AG10803 (cell line): Measurements from ENCODE around the gene SCAMP1.

ENCODE experiments used
- DNase-seq: peaks from one replicate; pipeline ENCODE4 v3.0.0; 2010; ENCODE audit warnings: low read depth
- H3K4me3 ChIP-seq: 2 replicates; pipeline ENCODE4 v1.5.1; 2011; ENCODE audit warnings: mild to moderate bottlenecking, low read length, control low read depth
- TF ChIP-seq, protein P1 (sequence below): conservative IDR thresholded peaks from 2 replicates; pipeline ENCODE4 v1.5.1; 2011; ENCODE audit warnings: mild to moderate bottlenecking, low read length, control low read depth, inconsistent platforms

Gene SCAMP1

DNA sequence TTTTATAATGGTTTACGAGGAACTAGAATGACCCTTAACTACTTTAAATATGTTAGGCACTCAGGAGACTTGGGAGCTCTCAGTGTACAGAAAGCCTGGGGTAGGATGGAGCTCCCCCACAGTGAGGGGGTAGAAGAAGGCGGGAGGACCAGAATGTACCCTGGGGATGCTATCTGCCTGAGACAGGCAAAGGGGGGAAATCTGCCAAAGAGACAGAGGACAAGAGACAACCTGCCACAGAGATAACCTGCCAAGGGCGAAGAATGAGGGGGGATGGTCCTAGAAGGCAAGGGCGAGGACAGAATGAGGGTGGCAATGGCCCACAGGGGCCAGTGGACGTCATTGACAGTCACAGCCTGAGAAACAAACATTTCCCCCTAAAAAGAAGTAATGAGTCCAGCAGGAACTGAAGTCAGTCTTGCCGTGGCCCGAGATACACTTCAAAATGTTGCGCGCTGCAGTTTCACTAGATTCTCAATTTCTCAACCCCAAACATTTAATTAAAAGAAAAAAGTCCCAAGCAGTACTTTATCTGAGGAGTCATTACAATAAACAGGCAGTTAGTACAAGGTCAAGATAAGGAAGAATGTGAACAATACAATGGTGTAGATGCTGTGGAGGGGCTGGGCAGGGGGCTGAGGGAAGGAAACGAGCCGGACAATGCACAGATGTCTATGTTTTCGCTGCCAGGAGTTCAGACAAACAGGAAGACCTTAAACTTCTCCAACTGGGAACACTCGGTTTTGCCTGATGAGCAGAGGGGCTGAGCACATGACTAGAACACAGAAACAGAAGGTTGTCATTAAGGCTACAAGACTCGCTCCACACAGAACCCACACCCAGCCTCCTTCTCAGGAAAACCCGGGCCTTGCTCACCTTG, 163.1 kb downstream of the SCAMP1 start:
- H3K4me3 ChIP-seq: no peak overlapping the region

DNA sequence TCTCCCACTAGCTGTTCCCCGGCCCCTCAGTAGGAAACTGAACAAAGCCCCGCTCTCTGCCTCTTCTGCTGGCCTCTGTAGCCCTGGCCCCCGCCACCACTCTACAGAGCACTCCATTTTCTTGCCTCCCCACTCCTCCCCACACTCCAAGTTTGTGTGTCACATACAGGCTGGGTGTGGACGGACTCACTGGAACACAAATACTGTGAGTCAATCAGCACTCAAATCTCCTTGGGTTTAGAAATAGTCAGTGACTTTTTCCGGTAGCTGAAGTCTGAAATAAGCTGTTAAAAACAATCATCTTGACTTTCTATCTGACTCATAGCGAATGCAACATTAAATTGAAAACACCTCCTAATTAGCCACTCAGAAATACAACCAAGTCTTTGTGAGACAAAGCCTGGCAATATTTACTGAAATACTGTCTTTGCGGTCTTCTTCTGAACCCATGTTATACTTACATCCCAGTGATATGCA, 165.7 kb downstream of the SCAMP1 start:
- TF ChIP-seq, protein P1, sequence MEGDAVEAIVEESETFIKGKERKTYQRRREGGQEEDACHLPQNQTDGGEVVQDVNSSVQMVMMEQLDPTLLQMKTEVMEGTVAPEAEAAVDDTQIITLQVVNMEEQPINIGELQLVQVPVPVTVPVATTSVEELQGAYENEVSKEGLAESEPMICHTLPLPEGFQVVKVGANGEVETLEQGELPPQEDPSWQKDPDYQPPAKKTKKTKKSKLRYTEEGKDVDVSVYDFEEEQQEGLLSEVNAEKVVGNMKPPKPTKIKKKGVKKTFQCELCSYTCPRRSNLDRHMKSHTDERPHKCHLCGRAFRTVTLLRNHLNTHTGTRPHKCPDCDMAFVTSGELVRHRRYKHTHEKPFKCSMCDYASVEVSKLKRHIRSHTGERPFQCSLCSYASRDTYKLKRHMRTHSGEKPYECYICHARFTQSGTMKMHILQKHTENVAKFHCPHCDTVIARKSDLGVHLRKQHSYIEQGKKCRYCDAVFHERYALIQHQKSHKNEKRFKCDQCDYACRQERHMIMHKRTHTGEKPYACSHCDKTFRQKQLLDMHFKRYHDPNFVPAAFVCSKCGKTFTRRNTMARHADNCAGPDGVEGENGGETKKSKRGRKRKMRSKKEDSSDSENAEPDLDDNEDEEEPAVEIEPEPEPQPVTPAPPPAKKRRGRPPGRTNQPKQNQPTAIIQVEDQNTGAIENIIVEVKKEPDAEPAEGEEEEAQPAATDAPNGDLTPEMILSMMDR: no peak
- H3K4me3 ChIP-seq: no peak overlapping the region
- DNase-seq: peak; percentile 85

More for the DNA sequence above, 163.1 kb downstream of the SCAMP1 start:
- no peak for DNase-seq
- TF ChIP-seq, protein P1: no peak

DNA sequence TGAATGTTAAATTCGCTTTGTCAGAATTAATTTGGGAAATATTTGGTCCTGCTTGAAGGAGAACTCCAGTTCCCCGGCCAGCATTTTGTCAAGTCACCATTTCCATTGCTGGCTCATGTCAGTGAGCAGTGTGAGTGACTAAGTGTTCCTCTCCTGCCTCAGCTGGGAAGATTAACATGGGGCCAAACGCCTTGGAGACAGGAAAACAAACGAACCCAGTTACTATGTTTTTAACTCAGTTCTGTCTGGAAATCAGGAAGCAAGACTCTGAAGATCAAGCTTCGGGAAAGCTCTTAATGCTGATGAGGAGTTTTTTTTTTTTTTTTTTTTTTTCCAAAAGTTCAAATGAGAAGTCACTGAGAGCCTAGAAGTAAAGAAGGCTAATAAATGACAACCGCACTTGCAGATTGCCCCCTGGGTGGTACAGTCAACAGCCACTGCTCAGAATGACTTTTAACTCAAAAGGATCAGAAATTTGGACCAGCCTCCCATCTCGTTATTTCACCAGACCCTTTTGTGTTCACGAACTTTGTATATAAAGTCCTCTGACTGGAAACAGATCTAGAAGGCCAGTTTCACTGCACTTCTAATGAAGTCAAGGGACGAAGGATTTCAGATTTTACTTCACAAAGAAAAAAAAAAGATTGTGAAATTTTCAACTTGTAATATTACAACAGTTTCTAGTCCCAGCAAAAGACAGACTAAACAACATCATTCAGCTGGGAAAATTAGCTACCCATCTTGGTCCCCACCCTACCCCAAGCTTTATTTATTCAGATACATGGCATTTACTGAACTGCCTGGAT, 166.8 kb downstream of the SCAMP1 start:
- no peak overlapping the region for H3K4me3 ChIP-seq
- TF ChIP-seq, protein P1: no peak
- peak; percentile 95 for DNase-seq

DNA sequence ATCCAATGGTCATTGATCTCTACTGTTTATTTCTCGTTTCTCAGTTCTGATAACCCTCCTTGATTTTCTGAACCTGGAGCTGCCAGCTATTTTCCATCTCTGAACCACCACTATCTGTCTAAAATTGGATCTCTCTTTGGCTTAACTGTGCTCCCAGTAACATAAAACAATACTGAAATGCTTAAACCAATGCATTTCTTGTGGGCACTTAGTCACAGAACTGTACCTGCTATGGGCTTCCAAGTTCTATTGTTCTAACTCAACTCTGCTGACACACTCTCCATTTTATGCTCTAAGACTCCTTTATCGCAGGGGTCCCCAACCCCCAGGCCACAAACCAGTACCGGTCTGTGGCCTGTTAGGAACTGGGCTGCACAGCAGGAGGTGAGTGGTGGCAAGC, 167.5 kb downstream of the SCAMP1 start:
- DNase-seq: no peak
- H3K4me3 ChIP-seq: no peak overlapping the region
- TF ChIP-seq, protein P1: no peak
